Liver (tissue), 9 donors: ENCODE measurements around the gene CDC42BPG. TPM values are rescaled to one million over a fixed set of nuclear protein-coding genes. Genes with fewer than 3 reads are reported as not detected.

Experiments used
- DNase-seq: peaks from one replicate; pipeline ENCODE4 v3.0.0-alpha.2; 2017; ENCODE audit warnings: low spot score
- H3K27ac ChIP-seq, 2 donors: one replicate each; pipeline ENCODE4 v1.7.0; 2013; ENCODE audit warnings: inconsistent platforms in 2 of 2, low read length in 2 of 2, control low read depth in 1 of 2, low read depth in 1 of 2, mild to moderate bottlenecking in 1 of 2
- H3K27me3 ChIP-seq, 4 donors: one replicate each; pipeline versions ENCODE4 v1.6.1 to v1.7.0; 2013; ENCODE audit warnings: low read length in 3 of 4, inconsistent platforms in 1 of 4, mild to moderate bottlenecking in 1 of 4, moderate library complexity in 1 of 4; ENCODE audit not compliant: control insufficient read depth in 4 of 4, insufficient read depth in 4 of 4
- H3K36me3 ChIP-seq, 4 donors: one replicate each; pipeline versions ENCODE4 v1.6.1 to v1.7.0; 2013; ENCODE audit warnings: low read length in 3 of 4, mild to moderate bottlenecking in 3 of 4, low read depth in 1 of 4, moderate library complexity in 1 of 4; ENCODE audit not compliant: control insufficient read depth in 4 of 4, insufficient read depth in 3 of 4
- H3K4me1 ChIP-seq, 4 donors: one replicate each; pipeline versions ENCODE4 v1.6.1 to v1.7.0; 2013; ENCODE audit warnings: low read length in 3 of 4, mild to moderate bottlenecking in 3 of 4, moderate library complexity in 1 of 4; ENCODE audit not compliant: control insufficient read depth in 4 of 4, insufficient read depth in 4 of 4
- H3K4me3 ChIP-seq, 3 donors: one replicate each; pipeline versions ENCODE4 v1.6.1 to v1.7.0; 2013; ENCODE audit warnings: low read length in 3 of 3, control low read depth in 1 of 3, low read depth in 1 of 3, mild to moderate bottlenecking in 1 of 3
- H3K9ac ChIP-seq, 2 donors: one replicate each; pipeline ENCODE4 v1.7.0; 2013; ENCODE audit warnings: low read length in 2 of 2, mild to moderate bottlenecking in 2 of 2, moderate library complexity in 2 of 2, control low read depth in 1 of 2, low read depth in 1 of 2
- H3K9me3 ChIP-seq, 4 donors: one replicate each; pipeline versions ENCODE4 v1.6.1 to v1.7.0; 2013; ENCODE audit warnings: low read length in 3 of 4; ENCODE audit not compliant: control insufficient read depth in 4 of 4
- ATF3 ChIP-seq: IDR thresholded peaks from 2 replicates; pipeline ENCODE4 v1.6.1; 2016; ENCODE audit warnings: antibody characterized with exemption
- EGR1 ChIP-seq, 2 donors: IDR thresholded peaks; 2 replicates each; pipeline ENCODE4 v1.6.1; 2016 to 2018; ENCODE audit warnings: antibody characterized with exemption in 2 of 2, low read depth in 2 of 2
- FOXA1 ChIP-seq: IDR thresholded peaks from 2 replicates; pipeline ENCODE4 v1.6.1; 2016; ENCODE audit warnings: antibody characterized with exemption
- FOXA2 ChIP-seq: IDR thresholded peaks from 2 replicates; pipeline ENCODE4 v1.6.1; 2016; ENCODE audit warnings: antibody characterized with exemption
- HNF4A ChIP-seq, 2 donors: conservative IDR thresholded peaks; 2 replicates each; pipeline ENCODE4 v1.6.1; 2016; ENCODE audit warnings: antibody characterized with exemption in 2 of 2, mild to moderate bottlenecking in 2 of 2
- JUND ChIP-seq, 2 donors: IDR thresholded peaks; 2 replicates each; pipeline ENCODE4 v1.6.1; 2016; ENCODE audit warnings: antibody characterized with exemption in 2 of 2
- MAX ChIP-seq: IDR thresholded peaks from 2 replicates; pipeline ENCODE4 v1.6.1; 2016; ENCODE audit warnings: antibody characterized with exemption
- NR2F2 ChIP-seq: IDR thresholded peaks from 2 replicates; pipeline ENCODE4 v1.6.1; 2016; ENCODE audit warnings: antibody characterized with exemption
- RAD21 ChIP-seq, 2 donors: IDR thresholded peaks; 2 replicates each; pipeline ENCODE4 v1.6.1; 2016; ENCODE audit warnings: antibody characterized with exemption in 2 of 2, mild to moderate bottlenecking in 2 of 2
- RXRA ChIP-seq, 2 donors: IDR thresholded peaks; 2 replicates each; pipeline ENCODE4 v1.6.1; 2017 to 2018; ENCODE audit warnings: antibody characterized with exemption in 2 of 2, mild to moderate bottlenecking in 1 of 2
- SP1 ChIP-seq: IDR thresholded peaks from 2 replicates; pipeline ENCODE4 v1.6.1; 2018; ENCODE audit warnings: antibody characterized with exemption, mild to moderate bottlenecking
- TAF1 ChIP-seq: conservative IDR thresholded peaks from 2 replicates; pipeline ENCODE4 v1.6.1; 2016; ENCODE audit warnings: antibody characterized with exemption, mild to moderate bottlenecking
- YY1 ChIP-seq: IDR thresholded peaks from 2 replicates; pipeline ENCODE4 v1.6.1; 2016; ENCODE audit warnings: antibody characterized with exemption, mild to moderate bottlenecking
- ZBTB33 ChIP-seq: IDR thresholded peaks from 2 replicates; pipeline ENCODE4 v1.6.1; 2016; ENCODE audit warnings: antibody characterized with exemption
- WGBS: extraction: QIAGEN DNeasy Blood & Tissue Kit; methylation state at CpG from one replicate; pipeline ENCODE4 v1.1.7; 2013; 5-methylcytosine and 5-hydroxymethylcytosine counted together
- polyA plus RNA-seq, 2 donors: library from polyadenylated mRNA; stranded (reverse) in 1 of 2; unstranded in 1 of 2; fragments of 200-250 nt in 1 of 2; fragments of >200 nt in 1 of 2; fragmentation: Nextera tagmentation in 1 of 2; extraction: Ambion mirVana in 1 of 2; gene quantifications; one replicate each; pipeline versions ENCODE4 v1.2.1 to v1.2.3, GENCODE V29; 2013 to 2015
- total RNA-seq, 2 donors: library from RNA; depleted of rRNA; stranded (reverse); fragments of >200 nt; gene quantifications; one replicate each; pipeline ENCODE4 v1.2.3, GENCODE V29; 2014
- donor health status: healthy.
- donor health status: healthy.
- donor health status: healthy.
- donor health status: healthy.
- donor health status: healthy.

The CDC42BPG gene
- total and polyA plus RNA-seq, 4 donors: 0.18 to 1.2 (median 0.58) TPM

- Histone ChIP-seq H3K4me1 (peaks cover 10 to 30% (median 25%) of the 10 kb centered on the region in 4 donors), H3K36me3 (no peaks in the 10 kb centered on the region), H3K27ac (peak overlapping the region in 1 of 2 donors; percentile 15), H3K27me3 (no peaks in the 10 kb centered on the region), H3K4me3 (no peak overlapping the region), H3K9me3 (no peaks in the 10 kb centered on the region), H3K9ac (no peak overlapping the region)
- TF ChIP-seq ATF3 (peak; percentile 31), YY1 (no peak), HNF4A (conservative IDR thresholded peaks at IDR 0.05) (peak in 1 of 2 donors; percentile 10), MAX (peak; percentile 13)
- 69% methylated on average over 15 of the region's 15 CpGs for WGBS
- DNase-seq: no peak
Measured at GRCh38 chr11:64885367-64886286, 41.2 kb upstream of the CDC42BPG start.

GRCh38 chr11:64884019-64884418 lies 39.6 kb upstream of the CDC42BPG start:
- TF ChIP-seq NR2F2: no peak
- H3K9me3 ChIP-seq: no peaks in the 10 kb centered on the region
- H3K27me3 ChIP-seq: no peaks in the 10 kb centered on the region
- H3K27ac ChIP-seq: no peak overlapping the region
- 93% methylated on average over 8 of the region's 8 CpGs for WGBS
- no peak overlapping the region for H3K9ac ChIP-seq
- peaks cover 10 to 29% (median 22%) of the 10 kb centered on the region in 4 donors for H3K4me1 ChIP-seq
- DNase-seq: no peak
- H3K4me3 ChIP-seq: no peak overlapping the region
- no peaks in the 10 kb centered on the region for H3K36me3 ChIP-seq

- 85% methylated on average over 5 of the region's 5 CpGs for WGBS
- DNase-seq: no peak
Measured at GRCh38 chr11:64883575-64883974, 39.1 kb upstream of the CDC42BPG start.

More at GRCh38 chr11:64883575-64883974, 39.1 kb upstream of the CDC42BPG start:
- H3K27ac ChIP-seq: no peak overlapping the region
- H3K9me3 ChIP-seq: no peaks in the 10 kb centered on the region
- TF ChIP-seq HNF4A (conservative IDR thresholded peaks at IDR 0.05) (no peak), TAF1 (no peak), RXRA (IDR thresholded peaks at IDR 0.05) (no peak), RAD21 (IDR thresholded peaks at IDR 0.05) (no peak), FOXA2 (no peak), SP1 (no peak), EGR1 (IDR thresholded peaks at IDR 0.05; ENCODE audit: low read depth in 2 of 2) (no peak), FOXA1 (no peak), NR2F2 (no peak), JUND (IDR thresholded peaks at IDR 0.05) (no peak), ZBTB33 (no peak)
- H3K9ac ChIP-seq: no peak overlapping the region
- H3K27me3 ChIP-seq: no peaks in the 10 kb centered on the region
- H3K4me3 ChIP-seq: no peak overlapping the region
- no peaks in the 10 kb centered on the region for H3K36me3 ChIP-seq
- H3K4me1 ChIP-seq: peaks cover 8 to 27% (median 17%) of the 10 kb centered on the region in 4 donors
